H1 (cell line): ENCODE data around the gene COPA. TPM values are rescaled to one million over a fixed set of nuclear protein-coding genes. Genes with fewer than 3 reads are reported as not detected.

ENCODE experiments used
- CTCF ChIA-PET: fragments of 300-600 bp; sonication (Branson Sonifier 250); formaldehyde crosslinking; loops from one replicate; lab custom pipeline; 2021; ENCODE audit not compliant: partially characterized antibody; lab: Charles Lee
- POLR2A ChIA-PET: fragments of 300-600 bp; sonication (Branson Sonifier 250); formaldehyde crosslinking; loops from one replicate; lab custom pipeline; 2021; ENCODE audit warnings: inconsistent platforms; ENCODE audit not compliant: partially characterized antibody; lab: Charles Lee
- DNase-seq, 2 experiments: peaks; one replicate each; pipeline versions ENCODE4 v3.0.0 to v3.0.0-alpha.2; 2010 to 2022; ENCODE audit warnings: low spot score in 2 of 2, low read depth in 1 of 2, mixed read lengths in 1 of 2
- FAIRE-seq: peaks from 2 replicates; lab custom pipeline; 2011; peaks lifted over from hg19 to GRCh38; lab: Jason Lieb, UNC
- H2AFZ ChIP-seq: 2 replicates; pipeline ENCODE4 v1.8.1; 2012; ENCODE audit warnings: low read length, inconsistent platforms
- H2AK5ac ChIP-seq: 2 replicates; pipeline ENCODE4 v1.6.1; 2013; ENCODE audit warnings: low read depth, low read length
- H2BK120ac ChIP-seq: replicated peaks from 2 replicates; pipeline ENCODE3; 2013; ENCODE audit warnings: low read depth, low read length, inconsistent platforms
- H2BK12ac ChIP-seq: 2 replicates; pipeline ENCODE4 v1.6.1; 2013; ENCODE audit warnings: low read depth, low read length
- H2BK15ac ChIP-seq: 2 replicates; pipeline ENCODE4 v1.6.1; 2013; ENCODE audit warnings: low read length
- H2BK20ac ChIP-seq: 2 replicates; pipeline ENCODE4 v1.6.1; 2013; ENCODE audit warnings: low read length
- H2BK5ac ChIP-seq: 2 replicates; pipeline ENCODE4 v1.6.1; 2013; ENCODE audit warnings: low read depth, low read length
- H3K14ac ChIP-seq: 2 replicates; pipeline ENCODE4 v1.6.1; 2013; ENCODE audit warnings: inconsistent platforms; ENCODE audit not compliant: insufficient read length
- H3K18ac ChIP-seq: 2 replicates; pipeline ENCODE4 v1.6.1; 2013; ENCODE audit warnings: low read length; ENCODE audit errors: extremely low read depth
- H3K23ac ChIP-seq: 2 replicates; pipeline ENCODE4 v1.6.1; 2013; ENCODE audit warnings: inconsistent platforms; ENCODE audit not compliant: insufficient read length
- H3K23me2 ChIP-seq: 2 replicates; pipeline ENCODE4 v1.6.1; 2013; ENCODE audit warnings: low read depth, low read length
- H3K27ac ChIP-seq: 2 replicates; pipeline ENCODE4 v1.6.1; 2011; ENCODE audit warnings: low read depth, low read length, inconsistent platforms
- H3K27me3 ChIP-seq, 4 experiments: replicated peaks in 1 of 4; 1 replicate in 1 of 4; 2 replicates in 3 of 4; pipeline versions ENCODE4 v1.6.1 to v1.8.1; 2011 to 2013; ENCODE audit warnings: low read length in 3 of 4, mild to moderate bottlenecking in 3 of 4, inconsistent platforms in 2 of 4, mixed read lengths in 2 of 4, moderate library complexity in 1 of 4; ENCODE audit not compliant: control insufficient read depth in 3 of 4, insufficient read depth in 3 of 4; ENCODE audit errors: extremely low read depth in 1 of 4
- H3K36me3 ChIP-seq, 4 experiments: 2 replicates each; pipeline versions ENCODE4 v1.6.1 to v1.8.1; 2011 to 2013; ENCODE audit warnings: mild to moderate bottlenecking in 4 of 4, low read length in 3 of 4, moderate library complexity in 2 of 4, control low read depth in 1 of 4, inconsistent platforms in 1 of 4; ENCODE audit not compliant: insufficient read depth in 4 of 4, control insufficient read depth in 2 of 4
- H3K4ac ChIP-seq: replicated peaks from 2 replicates; pipeline ENCODE3; 2013; ENCODE audit warnings: low read length, low read depth, mixed read lengths, inconsistent platforms; ENCODE audit not compliant: insufficient read length
- H3K4me1 ChIP-seq, 4 experiments: replicated peaks in 1 of 4; 1 replicate in 1 of 4; 2 replicates in 3 of 4; pipeline versions ENCODE4 v1.6.1 to v1.8.1; 2011 to 2013; ENCODE audit warnings: low read length in 3 of 4, inconsistent platforms in 2 of 4, mixed read lengths in 1 of 4; ENCODE audit not compliant: insufficient read depth in 4 of 4, control insufficient read depth in 3 of 4
- H3K4me2 ChIP-seq, 2 experiments: 2 replicates each; pipeline versions ENCODE4 v1.6.1 to v1.8.1; 2011 to 2013; ENCODE audit warnings: low read depth in 2 of 2, low read length in 2 of 2, control low read depth in 1 of 2, inconsistent platforms in 1 of 2, mild to moderate bottlenecking in 1 of 2; ENCODE audit not compliant: insufficient read depth in 1 of 2
- H3K4me3 ChIP-seq, 4 experiments: fragments of 200-600, 300-600 bp in 1 of 4; sonication (generic), shearing (Covaris generic), sonication (Bioruptor Twin) in 1 of 4; 2 replicates each; pipeline versions ENCODE4 v1.5.1 to v1.8.1; 2011 to 2016; ENCODE audit warnings: low read length in 4 of 4, low read depth in 3 of 4, control low read depth in 2 of 4, inconsistent platforms in 2 of 4, mild to moderate bottlenecking in 2 of 4, mixed read lengths in 1 of 4, moderate library complexity in 1 of 4; ENCODE audit not compliant: insufficient read depth in 2 of 4; ENCODE audit errors: extremely low read depth in 1 of 4
- H3K56ac ChIP-seq: replicated peaks from 2 replicates; pipeline ENCODE3; 2013; ENCODE audit warnings: low read depth, mild to moderate bottlenecking, mixed read lengths, low read length, inconsistent platforms; ENCODE audit not compliant: insufficient read length
- H3K79me1 ChIP-seq: 2 replicates; pipeline ENCODE4 v1.6.1; 2013; ENCODE audit warnings: low read depth, low read length, control low read depth
- H3K79me2 ChIP-seq, 2 experiments: 2 replicates each; pipeline versions ENCODE4 v1.6.1 to v1.8.1; 2012 to 2013; ENCODE audit warnings: low read length in 2 of 2, mild to moderate bottlenecking in 2 of 2, inconsistent platforms in 1 of 2; ENCODE audit not compliant: insufficient read depth in 2 of 2, control insufficient read depth in 1 of 2
- H3K9ac ChIP-seq, 4 experiments: replicated peaks in 1 of 4; 1 replicate in 1 of 4; 2 replicates in 3 of 4; pipeline versions ENCODE4 v1.6.1 to v1.8.1; 2011 to 2013; ENCODE audit warnings: low read depth in 3 of 4, low read length in 3 of 4, control low read depth in 2 of 4, mild to moderate bottlenecking in 2 of 4, moderate library complexity in 2 of 4, inconsistent platforms in 1 of 4; ENCODE audit errors: extremely low read depth in 1 of 4
- H3K9me3 ChIP-seq, 2 experiments: 2 replicates each; pipeline versions ENCODE4 v1.6.1 to v1.8.1; 2012 to 2013; ENCODE audit warnings: mild to moderate bottlenecking in 2 of 2, moderate library complexity in 2 of 2, control low read depth in 1 of 2, inconsistent platforms in 1 of 2, low read depth in 1 of 2, low read length in 1 of 2, mixed read lengths in 1 of 2; ENCODE audit not compliant: insufficient read depth in 2 of 2
- H4K20me1 ChIP-seq, 2 experiments: replicated peaks in 1 of 2; 2 replicates each; pipeline versions ENCODE3 to v1.8.1; 2011 to 2013; ENCODE audit warnings: inconsistent platforms in 2 of 2, low read length in 2 of 2, mild to moderate bottlenecking in 1 of 2; ENCODE audit not compliant: insufficient read depth in 2 of 2, control insufficient read depth in 1 of 2
- H4K5ac ChIP-seq: 2 replicates; pipeline ENCODE4 v1.6.1; 2013; ENCODE audit warnings: low read length, low read depth, mixed read lengths, inconsistent platforms; ENCODE audit not compliant: insufficient read length
- H4K8ac ChIP-seq: 2 replicates; pipeline ENCODE4 v1.8.0; 2013; ENCODE audit warnings: mild to moderate bottlenecking, moderate library complexity, low read length, inconsistent platforms; ENCODE audit not compliant: insufficient read depth; ENCODE audit errors: extremely low read depth
- H4K91ac ChIP-seq: replicated peaks from 2 replicates; pipeline ENCODE3; 2013; ENCODE audit warnings: low read length, mixed read lengths, inconsistent platforms; ENCODE audit not compliant: insufficient read length
- GABPA ChIP-seq: IDR thresholded peaks from 2 replicates; pipeline ENCODE4 v1.6.1; 2011; ENCODE audit warnings: mild to moderate bottlenecking, low read length, moderate library complexity, borderline replicate concordance; ENCODE audit not compliant: insufficient read depth
- GTF2F1 ChIP-seq: IDR thresholded peaks from 2 replicates; pipeline ENCODE4 v1.6.1; 2012; ENCODE audit warnings: low read depth, low read length, improper control_type of control experiment, borderline replicate concordance
- JUN ChIP-seq: IDR thresholded peaks from 2 replicates; pipeline ENCODE4 v1.6.1; 2011; ENCODE audit warnings: low read depth, mild to moderate bottlenecking, improper control_type of control experiment, low read length
- WGBS, 2 experiments: shearing (Covaris generic) in 1 of 2; methylation state at CpG; one replicate each; pipeline versions ENCODE4 v1.1.6 to v1.1.7; 2013 to 2015; ENCODE audit warnings: low lambda C conversion rate in 2 of 2, mixed read lengths in 2 of 2, inconsistent platforms in 1 of 2, low coverage in 1 of 2, missing lambda C conversion rate in 1 of 2; ENCODE audit not compliant: insufficient replicate concordance in 2 of 2, insufficient coverage in 1 of 2, insufficient read length in 1 of 2; ENCODE audit errors: extremely low coverage in 1 of 2, missing lambda C conversion rate in 1 of 2; 5-methylcytosine and 5-hydroxymethylcytosine counted together
- polyA plus RNA-seq, 7 experiments: library from polyadenylated mRNA; depleted of rRNA in 3 of 7; stranded (reverse) in 5 of 7; unstranded in 2 of 7; fragments of >200 nt in 5 of 7; fragments of 200-250 nt in 2 of 7; gene quantifications; 1 replicate in 5 of 7; 2 replicates in 1 of 7; 4 replicates in 1 of 7; pipeline versions ENCODE4 v1.2.1 to v1.2.3, GENCODE V29; 2011 to 2013; ENCODE audit warnings: missing spikeins in 2 of 7, mixed read lengths in 2 of 7
- total RNA-seq: library from RNA; stranded (reverse); fragmentation: NEBNext Ultra II Directional; extraction: Animal tissue kit (Norgen Biotek cat#: 25700); gene quantifications from 2 replicates; pipeline ENCODE4 v1.2.1, GENCODE V29; 2021

COPA gene
- total and polyA plus RNA-seq, 2 of the 8 experiments (the other 6 are each of a cell fraction or from before 2014, with no cell fraction given), result 78.2 to 115 TPM

- no peak overlapping the region for H2BK15ac ChIP-seq
- no peaks in the 10 kb centered on the region for H3K9me3 ChIP-seq
- no peak overlapping the region for H3K23ac ChIP-seq
- H3K4me1 ChIP-seq, result peaks cover 4 to 11% (median 8%) of the 10 kb centered on the region in 4 experiments
- no peak overlapping the region for H3K56ac ChIP-seq
- no peak for TF ChIP-seq GTF2F1
- no peak for TF ChIP-seq JUN
- no peak for TF ChIP-seq GABPA
- no peak overlapping the region for H2BK120ac ChIP-seq
- H4K20me1 ChIP-seq, result peaks cover 0 to 2% of the 10 kb centered on the region in 2 experiments
- H3K14ac ChIP-seq, result no peak overlapping the region
- ChIA-PET POLR2A (interaction anchor here (0.7 to 3.1 kb wide), 4 partner anchors 16 to 70 kb away, joined by 3 to 13 read pairs (median 10); partner anchors contain the start of gene PEX19), CTCF (interaction anchor here (0.6 to 2.7 kb wide), 6 partner anchors 14 to 69 kb away, joined by 3 to 23 read pairs (median 4); no protein-coding TSS in a partner anchor)
- peak overlapping the region; percentile 6 to 14; a peak in 1 of 4 replicates for H3K4me2 ChIP-seq
- no peaks in the 10 kb centered on the region for H3K27me3 ChIP-seq
- H4K8ac ChIP-seq, result no peak overlapping the region; the same call in 1 of the 2 replicates
- no peak overlapping the region for H3K18ac ChIP-seq
- H3K79me1 ChIP-seq, result no peaks in the 10 kb centered on the region
- H2BK12ac ChIP-seq, result no peak overlapping the region
- no peak overlapping the region for H4K91ac ChIP-seq
- no peak overlapping the region for H2BK5ac ChIP-seq
- WGBS, 2 experiments, result 72% methylated on average over 4 of the region's 4 CpGs; no CpG with 5 or more reads in 1 of the 2 experiments
- peaks cover 23 to 64% (median 53%) of the 10 kb centered on the region in 4 experiments for H3K36me3 ChIP-seq
- H3K27ac ChIP-seq, result no peak overlapping the region
- peak overlapping the region in 1 of 4 experiments; percentile 25; a peak in 1 of 8 replicates for H3K4me3 ChIP-seq
- H2BK20ac ChIP-seq, result no peak overlapping the region; the same call in 1 of the 2 replicates
- peak; percentile 71 for FAIRE-seq
- H2AK5ac ChIP-seq, result no peak overlapping the region
- no peaks in the 10 kb centered on the region for H3K23me2 ChIP-seq
- peak overlapping the region; percentile 73 for H4K5ac ChIP-seq
- DNase-seq, result no peak
- no peak overlapping the region for H3K9ac ChIP-seq
- H3K79me2 ChIP-seq, result no peaks in the 10 kb centered on the region
- no peak overlapping the region for H3K4ac ChIP-seq
- no peak overlapping the region for H2AFZ ChIP-seq
Observed at GRCh38 chr1:160308451-160309184, 34.4 kb downstream of the COPA start.
